ENCODE measurements around the gene SKAP2.
"Not testable (repeated sequence)": the region's sequence is repeated elsewhere in the genome, so short reads cannot be mapped to it uniquely, and the experiment has no call there.

The SKAP2 gene

GRCh38 chr7:26856176-26856985 lies 8.0 kb downstream of the SKAP2 start:
- DNase-seq, result no peak

DNA sequence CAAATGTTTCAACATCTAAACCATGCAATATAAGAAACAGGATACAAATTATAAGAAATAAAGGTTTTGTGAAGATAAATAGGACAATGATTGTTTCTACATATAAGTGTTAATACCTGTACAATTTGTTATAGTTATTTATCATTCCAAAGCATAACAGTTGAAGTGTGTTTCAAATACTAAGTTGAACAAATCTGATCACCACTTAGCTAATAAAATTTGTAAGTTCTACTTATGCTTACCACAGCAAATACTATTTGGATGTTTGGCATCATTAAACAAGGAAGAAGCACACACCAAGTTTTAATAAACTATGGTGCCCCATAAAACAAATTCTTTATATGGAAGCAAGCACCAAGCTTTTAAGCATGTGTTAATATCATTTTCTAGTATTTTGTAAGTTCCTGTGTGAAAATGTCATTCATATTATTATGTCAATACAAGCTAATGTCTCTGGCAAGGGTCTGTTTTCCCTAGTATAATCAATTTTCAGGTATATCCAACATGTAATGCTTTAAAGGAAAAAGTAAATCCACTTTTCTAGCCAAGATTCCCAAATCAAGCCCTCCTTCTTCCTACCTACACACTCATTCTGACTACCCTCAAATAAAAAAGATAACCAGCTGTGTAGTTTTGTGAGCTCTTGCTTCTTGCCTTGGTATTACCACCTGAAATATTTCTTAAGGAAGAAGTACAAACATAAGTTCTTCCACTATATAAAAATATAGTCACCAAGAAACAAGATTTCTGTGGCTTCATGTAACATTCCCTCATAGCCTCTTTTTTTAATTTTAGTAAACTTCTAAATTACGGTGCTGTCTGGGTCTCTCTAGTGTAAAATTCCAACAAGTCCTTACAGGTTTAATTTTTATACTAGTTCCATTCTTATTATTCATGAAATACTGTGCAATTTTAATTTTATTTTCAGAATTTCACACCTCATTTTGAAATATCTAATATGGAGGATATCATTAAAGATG lies 9.2 kb downstream of the SKAP2 start:
- no peak for DNase-seq

DNA sequence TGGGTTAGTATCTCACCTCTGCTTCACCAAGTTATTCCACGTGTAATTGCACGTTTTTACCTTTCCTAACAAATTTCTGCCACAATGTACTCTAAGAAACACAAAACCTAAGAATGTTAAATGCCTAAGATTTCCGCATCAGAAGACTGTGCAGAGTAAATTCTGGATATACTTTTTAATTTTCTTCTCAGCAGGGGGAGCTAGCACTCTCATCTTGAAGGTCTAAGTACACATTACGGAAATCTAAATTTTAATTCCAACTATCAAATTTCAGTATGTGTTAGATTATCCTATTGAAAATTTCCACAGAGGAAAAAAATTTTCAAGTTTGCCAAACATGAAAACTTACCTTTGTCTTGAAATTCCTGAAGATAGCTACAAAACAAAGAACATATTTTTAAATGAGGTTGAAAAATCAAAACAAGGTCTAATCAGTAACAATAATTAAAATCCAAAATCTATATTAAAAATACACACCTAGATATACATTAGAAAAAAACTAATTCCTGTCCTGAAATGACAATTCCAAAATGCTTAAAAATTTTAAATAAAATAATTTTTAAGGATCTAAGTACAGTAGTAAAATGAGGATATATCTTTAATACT lies 10.5 kb downstream of the SKAP2 start:
- no peak for DNase-seq

- no peak for DNase-seq
Observed at GRCh38 chr7:26850193-26850651, 14.2 kb downstream of the SKAP2 start.

- DNase-seq, result no peak
Observed at GRCh38 chr7:26843705-26844104, 20.7 kb downstream of the SKAP2 start.

GRCh38 chr7:26842897-26843296 lies 21.5 kb downstream of the SKAP2 start:
- DNase-seq, result no peak

DNA sequence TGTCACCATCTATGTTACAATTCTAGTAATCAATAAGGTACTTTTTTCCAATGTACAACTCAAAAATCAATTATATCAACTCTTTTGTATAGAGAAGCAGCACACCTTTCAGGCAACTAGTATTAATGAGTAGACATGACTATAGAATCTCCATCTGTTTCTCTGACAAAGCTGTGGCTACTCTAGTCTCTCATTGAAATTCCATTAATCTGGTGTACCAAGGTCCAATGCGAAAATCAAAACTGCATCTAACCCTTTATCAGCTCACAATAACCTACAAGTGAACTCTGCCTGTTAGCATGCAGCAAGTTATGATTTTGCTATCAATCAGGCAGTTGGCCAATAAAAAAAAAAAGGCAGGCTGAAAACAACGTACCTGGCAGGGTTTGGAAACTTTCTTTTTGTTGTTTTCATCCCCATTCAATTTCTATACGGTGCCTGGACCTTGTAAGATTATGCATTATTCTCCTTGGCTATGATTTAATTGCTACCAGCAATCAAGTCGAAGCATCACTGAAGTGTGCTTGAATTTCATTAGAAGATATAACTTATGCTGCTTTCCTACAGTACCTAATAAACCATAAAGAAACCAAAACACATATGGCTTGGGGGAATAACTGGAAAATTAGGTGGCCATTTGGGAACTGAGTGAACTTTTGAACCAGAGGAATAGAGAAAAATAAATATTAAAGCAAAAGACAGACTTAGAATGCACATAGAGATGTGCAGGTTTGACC lies 23.2 kb downstream of the SKAP2 start:
- no peak for DNase-seq

GRCh38 chr7:26836793-26837192 lies 27.6 kb downstream of the SKAP2 start:
- not testable (repeated sequence) for DNase-seq

- DNase-seq, result no peak
Observed at GRCh38 chr7:26815426-26815825, 49.0 kb downstream of the SKAP2 start.

DNA sequence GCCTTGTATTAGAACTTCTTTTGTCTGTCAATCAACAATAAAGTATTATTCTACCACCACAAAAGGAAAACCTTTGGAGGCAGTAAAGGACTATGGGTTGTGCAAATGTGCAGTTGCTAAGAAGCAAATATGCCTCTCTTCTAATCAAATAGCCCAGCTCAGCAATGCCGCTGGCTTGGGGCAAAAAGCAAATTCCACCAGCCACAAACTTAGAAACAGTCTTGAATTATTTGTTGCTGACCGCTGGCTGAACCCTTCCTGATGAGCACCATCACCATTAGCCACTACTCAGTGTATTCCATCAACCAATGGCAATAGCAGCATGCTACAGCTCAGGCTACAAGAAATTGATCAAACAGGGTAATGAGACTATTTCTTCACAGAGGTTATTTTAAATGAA lies 51.0 kb downstream of the SKAP2 start:
- DNase-seq, result no peak

GRCh38 chr7:26794541-26794940 lies 69.8 kb downstream of the SKAP2 start:
- DNase-seq, result no peak

- DNase-seq, result no peak
Observed at GRCh38 chr7:26792576-26792975, 71.8 kb downstream of the SKAP2 start.

- DNase-seq, result no peak
Observed at GRCh38 chr7:26792006-26792405, 72.4 kb downstream of the SKAP2 start.

DNA sequence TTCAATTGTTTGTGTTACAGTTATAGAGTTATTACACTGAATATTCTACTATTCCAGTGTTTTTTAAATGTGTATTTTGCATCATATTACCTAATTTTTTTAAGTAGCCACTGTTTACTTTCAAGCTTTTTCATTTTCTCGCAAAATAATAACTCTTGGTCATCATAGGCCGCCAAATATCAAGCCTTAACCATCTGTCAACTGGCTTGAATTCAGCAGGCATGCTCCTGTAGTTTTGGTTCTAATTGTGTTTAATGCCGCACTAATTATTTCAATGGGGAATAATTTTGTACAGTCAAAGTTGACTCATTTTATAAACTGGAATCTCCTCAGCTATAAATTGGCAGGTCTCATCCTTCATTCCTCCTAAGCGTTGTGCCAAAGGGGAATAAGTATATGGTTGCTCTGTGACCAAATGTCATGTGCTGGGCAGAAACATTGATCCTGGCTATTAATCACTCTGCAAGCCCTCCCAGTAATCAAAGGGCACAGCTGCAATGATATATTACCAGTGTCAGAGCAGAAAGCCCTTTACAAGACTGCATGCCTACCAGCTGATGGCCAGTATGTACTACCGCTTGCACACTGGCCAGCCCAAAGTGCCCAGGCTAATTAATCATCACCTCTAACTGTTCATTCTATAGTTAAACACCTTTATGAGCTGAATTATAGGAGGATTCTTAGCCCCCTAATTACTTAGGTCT lies 74.8 kb downstream of the SKAP2 start:
- DNase-seq, result no peak

- no peak for DNase-seq
Observed at GRCh38 chr7:26787701-26788100, 76.7 kb downstream of the SKAP2 start.

DNA sequence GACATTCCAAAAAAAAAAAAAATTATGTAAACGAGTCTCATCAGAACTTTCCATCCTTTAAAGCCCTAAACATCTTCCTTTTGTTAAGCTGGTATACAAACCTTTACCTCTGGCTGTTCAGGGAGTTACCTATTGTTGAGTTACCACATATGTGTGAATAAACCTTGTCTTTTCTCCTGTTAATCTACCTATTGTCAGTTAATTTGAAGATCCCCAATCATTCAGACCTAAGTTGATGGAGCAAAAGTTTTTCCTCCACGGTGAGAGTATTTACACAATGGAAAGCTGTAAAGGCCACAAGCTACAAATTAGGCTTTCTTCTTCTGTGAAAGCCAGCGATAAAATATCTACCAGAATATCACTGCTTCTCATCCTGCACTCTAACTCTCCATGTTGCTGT lies 80.3 kb downstream of the SKAP2 start:
- no peak for DNase-seq

- no peak for DNase-seq
Observed at GRCh38 chr7:26782501-26782900, 81.9 kb downstream of the SKAP2 start.

- DNase-seq, result no peak
Observed at GRCh38 chr7:26779978-26780595, 84.3 kb downstream of the SKAP2 start.

GRCh38 chr7:26777385-26777784 lies 87.0 kb downstream of the SKAP2 start:
- no peak for DNase-seq

DNA sequence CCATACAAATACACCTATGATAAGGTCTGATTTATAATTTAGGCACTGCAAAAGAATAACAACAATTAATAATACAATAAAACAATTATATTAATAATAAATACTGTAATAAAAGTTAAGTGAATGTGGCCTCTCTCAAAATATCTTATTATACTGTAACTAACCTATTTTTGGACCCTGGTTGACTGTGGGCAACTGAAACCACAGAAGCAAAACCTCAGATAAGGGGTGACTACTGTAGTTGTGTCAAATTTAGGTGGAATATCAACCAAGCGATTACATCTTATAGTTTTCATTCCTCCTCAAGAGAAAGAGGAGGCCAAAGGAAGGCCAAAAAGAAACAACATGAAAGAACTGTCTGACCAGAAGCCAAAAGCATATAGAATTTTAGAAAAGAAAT lies 103.9 kb downstream of the SKAP2 start:
- DNase-seq, result no peak

GRCh38 chr7:26759108-26759507 lies 105.3 kb downstream of the SKAP2 start:
- DNase-seq, result no peak

DNA sequence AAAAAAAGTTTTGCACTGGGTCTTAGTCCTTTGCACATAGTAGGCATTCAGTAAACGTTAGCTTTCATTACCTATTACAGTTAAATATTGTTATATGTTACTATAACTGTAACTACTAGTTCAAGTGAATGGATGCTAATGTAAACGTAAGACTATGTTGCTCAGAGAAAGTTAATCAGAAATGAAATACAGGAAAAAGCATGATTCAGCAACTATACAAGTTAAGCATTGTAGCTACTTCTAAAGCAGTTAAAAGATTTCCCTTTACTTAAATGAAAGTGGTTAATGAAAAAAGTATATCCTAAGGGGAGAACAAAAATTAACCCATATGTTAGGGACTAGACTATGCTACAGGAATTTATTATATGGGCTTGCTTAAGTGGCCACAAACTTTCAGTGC lies 121.2 kb downstream of the SKAP2 start:
- DNase-seq, result no peak
